ENCODE data around the gene ATF5.

ATF5 gene

DNA sequence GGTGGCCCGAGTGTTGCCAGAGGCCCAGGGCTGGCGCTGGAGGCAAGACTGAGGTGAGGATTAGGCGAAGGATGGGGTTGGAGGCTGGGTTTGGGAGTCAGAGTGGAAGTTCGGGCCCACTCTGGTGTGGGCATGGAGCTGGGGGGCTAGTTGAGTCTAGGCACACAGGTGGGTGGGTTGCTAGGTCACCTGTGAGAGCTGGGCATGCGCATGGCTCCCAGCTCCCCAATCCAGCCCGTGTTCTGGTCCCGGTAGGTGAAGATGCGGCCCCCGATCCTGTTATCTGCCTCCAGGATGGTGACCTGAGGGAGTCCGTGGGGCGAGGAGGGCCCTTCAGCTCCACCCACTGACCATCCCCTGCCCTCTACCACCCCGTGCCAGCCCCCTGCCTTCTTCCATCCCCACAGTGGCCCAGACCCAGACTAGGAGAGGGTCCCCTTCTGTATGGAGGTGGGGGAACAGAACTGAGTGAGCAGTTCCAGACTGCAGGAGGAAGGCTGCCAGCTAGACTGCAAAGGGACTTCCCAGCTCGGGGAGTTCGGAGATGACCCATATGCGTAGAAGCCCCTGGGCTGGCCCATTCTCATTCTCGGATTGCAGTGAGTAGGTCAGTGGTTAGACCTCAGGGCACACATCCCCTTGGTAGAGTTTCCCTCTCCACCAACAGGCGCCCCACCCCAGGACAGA is 34.0 kb upstream of the ATF5 start:
- peak; percentile 50 for DNase-seq

DNA sequence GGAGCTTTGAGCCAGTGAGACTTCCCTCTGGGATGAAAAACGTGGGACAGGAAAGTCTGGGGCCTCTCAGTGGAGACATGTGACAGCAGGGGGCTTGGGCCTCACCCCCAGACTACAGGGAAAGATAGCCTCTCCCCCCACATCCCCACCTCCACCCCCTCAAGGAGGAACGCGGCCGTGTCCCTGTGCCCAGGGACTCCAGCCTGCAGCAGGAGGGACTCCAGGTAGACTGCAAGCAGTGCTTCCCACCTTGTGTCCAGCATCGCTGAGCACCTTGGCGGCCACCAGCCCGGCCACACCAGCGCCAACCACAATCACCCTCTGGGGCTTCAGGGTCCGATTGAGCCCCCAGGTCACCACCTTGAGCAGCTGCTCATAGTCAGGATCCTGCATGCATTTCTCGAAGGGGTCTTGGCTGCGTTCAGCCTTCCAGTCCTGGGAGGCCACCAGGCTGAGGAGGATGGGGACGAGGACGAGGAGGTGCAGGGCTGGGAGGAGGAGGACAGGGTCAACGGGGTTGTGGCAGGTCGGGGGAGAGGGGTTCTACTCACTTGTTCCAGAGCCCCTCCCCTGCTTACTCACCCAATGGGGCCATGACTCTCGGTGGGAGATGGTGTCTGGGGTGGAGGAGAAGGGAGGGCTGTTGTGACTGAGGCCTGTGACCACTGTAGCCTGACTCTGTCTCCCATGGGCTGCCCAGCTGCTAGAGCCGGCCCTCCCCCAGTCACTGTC is 33.3 kb upstream of the ATF5 start:
- DNase-seq = no peak

DNA sequence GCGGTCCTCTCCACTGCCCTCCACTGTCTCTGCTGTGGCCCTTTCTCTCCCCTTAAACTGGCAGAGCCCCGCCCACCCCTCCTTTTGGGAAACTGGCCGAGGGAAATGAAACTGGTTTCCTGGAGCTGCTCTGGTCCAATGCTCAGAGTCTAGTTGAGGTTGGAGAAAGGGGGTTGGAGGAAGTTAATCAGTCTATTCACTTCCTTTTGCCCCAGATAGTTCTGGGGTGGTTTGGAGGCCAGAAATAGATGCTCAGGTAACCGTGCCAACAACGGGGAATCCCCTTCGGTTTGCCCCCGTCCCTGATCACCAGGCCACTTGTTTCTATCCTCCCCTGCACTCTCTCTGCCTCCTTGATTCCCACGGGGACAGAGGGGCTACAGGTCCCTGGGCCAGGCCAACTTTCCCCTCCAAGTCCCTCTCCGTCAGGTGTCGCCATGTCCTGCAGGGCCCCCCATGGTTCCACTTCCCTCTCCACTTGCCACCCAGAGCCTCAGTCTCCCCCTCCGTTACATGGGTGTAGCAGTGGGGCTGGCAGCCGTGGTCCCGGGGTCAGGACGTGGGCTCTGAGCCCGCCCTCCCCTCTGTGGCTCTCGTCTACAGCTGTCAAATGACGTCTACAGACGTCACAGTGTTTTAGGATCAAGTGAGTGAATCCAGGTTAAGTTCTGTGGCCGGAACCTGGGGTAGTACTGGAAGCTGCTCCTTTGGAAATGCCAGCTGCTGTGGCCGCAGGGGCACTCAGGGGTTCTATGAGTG is 32.0 kb upstream of the ATF5 start, which contains the start of gene IL4I1:
Gene IL4I1 (minus strand): TSS at position 25 of the 759 bp plus-strand sequence. CDS start 727 bp downstream, outside the sequence.
- DNase-seq = peak; percentile 64

DNA sequence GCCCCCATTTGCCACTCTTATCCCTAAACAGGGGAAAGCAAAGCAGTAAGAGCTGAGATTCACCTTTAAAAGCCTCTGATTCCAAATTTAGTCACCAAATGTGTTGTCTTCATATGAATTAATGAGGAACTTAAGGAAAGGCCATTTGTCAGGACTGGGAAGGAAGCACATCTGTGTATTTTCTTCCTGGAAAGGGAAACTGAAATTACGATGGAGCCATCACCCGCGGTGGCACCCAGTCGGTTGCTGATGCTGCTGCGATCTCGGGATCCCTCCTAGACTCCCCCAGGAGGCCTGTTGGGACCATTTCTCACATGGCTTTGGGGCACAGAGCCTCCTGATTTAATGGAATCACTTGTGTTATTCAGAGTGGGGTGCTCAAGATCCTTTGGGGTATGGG is 24.9 kb upstream of the ATF5 start:
- DNase-seq = no peak

DNA sequence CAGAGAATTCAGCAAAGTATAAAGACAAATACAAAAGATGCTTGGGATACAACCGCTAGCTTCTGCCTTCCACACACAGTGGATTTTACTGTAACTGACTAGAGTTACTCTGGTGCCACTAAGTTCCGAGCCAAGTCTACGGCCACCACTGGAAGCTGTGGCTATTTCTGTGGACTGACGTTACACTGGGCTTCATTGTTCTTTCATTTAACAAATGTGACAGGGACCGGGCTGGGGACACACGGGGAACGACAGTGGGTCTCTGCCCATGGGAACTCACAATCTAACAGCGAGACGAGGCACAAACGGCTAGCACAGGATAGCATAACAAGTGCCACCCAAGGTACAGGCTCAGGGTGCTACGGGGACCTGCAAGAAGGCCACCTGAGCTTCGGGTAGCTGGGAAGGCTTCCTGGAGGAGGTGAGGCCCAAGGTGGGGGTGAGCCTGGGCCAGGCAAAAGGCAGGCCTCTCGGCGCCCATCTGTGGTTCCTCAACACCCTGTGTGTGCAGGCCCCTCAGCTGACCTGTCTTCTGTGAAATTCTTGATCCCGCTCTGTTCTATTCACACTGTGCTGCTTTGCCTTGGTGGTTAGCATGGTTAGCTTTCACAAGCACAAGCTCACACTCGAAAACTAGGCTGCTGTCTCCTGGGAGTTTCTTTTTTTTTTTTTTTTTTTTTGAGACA is 22.0 kb upstream of the ATF5 start:
- no peak for DNase-seq

DNA sequence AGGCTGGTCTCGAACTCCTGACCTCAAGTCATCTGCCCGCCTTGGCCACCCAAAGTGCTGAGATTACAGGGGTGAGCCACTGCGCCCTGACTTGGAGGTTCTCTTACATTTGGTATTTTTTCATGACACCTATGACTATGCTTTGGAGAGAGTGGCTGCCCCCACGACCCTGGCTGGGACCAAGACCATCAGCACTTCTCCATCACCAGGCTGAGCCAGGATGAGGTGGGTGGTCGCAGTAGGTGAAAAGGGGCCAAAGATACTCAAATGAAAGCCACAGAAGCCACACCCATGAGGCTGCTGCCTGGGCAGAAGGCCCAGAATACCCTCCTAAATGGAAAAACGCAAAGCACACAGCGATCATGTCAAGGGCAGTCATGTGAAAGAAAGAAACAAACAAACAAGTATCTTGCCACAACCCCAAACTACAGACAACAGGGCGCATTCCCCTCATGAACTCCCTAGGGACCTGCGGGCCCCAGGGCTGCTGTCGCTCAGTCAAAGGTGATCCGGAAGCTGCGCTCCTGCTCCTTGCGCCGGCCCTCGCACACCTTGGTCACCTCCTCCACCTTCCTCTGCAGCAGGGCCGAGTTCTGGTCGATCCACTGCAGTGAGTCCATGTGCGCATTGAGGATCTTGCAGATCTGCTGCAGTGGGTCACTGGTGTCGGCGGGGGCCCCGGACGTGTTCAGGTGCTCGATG is 21.1 kb upstream of the ATF5 start:
- no peak for DNase-seq

DNA sequence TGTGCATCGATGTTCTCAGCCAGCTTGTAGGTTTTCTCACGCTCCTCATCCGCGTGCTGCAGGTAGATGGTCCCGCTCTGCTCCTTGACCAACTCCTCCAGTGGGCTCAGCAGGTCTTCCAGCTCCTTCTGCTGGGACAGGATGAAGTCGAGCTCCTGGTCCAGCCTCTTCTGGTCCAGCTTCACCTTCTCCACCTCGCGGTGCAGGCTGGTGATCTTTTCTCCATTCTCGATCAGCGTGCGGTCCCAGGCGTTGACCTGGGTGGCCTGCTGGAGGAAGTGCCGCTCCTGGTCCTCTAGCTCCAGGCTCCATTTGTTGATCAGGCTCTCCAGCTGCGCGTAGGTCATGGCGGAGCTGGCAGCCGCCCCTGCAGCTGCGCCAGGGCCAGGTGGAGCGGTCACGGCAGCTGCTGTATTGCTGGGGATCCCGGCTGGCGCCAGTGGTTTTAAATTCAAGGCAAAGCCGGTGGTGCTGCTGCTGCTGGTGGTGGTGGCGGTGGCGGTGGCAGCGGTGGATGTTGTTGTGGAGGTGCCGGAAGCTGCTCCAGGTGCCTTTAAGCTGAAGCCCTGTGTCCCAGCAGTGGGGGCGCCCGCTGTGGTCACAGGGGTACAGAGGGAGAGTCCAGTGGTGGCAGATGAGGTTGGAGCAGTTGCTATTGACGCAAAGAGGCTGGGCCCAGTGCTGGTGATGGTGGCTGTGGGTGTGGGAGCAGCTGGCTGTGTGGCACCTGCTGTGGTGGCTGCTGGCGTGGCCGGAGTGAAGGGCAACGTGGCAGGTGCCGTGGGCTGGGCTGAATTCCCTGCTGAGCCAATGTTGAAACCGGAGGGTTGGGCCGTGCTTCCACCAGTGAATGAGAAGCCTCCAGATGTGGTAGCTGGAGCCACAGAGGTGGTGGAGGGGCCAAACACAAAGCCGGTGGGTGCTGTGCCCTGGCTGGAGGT is 20.3 kb upstream of the ATF5 start:
- DNase-seq = no peak

DNA sequence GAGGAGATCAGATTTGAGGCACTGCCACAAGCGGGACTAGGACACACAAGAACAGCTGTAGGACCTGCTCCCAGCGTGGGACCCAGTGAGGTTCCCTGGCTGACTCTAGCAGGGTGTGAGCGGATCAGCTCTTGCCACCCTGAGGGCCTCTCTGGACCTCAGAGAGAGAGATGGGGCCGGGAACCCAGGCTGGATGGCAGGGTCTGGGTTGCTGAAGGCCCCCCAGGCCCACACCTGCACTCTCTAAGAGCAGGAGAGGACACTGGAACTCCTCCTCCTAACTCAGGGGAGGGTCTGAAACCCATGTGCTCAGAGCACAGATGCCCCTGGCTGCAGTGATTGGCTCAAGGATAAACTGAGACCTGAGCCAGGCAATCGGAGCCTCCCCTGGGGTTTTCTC is 18.8 kb upstream of the ATF5 start:
- no peak for DNase-seq

DNA sequence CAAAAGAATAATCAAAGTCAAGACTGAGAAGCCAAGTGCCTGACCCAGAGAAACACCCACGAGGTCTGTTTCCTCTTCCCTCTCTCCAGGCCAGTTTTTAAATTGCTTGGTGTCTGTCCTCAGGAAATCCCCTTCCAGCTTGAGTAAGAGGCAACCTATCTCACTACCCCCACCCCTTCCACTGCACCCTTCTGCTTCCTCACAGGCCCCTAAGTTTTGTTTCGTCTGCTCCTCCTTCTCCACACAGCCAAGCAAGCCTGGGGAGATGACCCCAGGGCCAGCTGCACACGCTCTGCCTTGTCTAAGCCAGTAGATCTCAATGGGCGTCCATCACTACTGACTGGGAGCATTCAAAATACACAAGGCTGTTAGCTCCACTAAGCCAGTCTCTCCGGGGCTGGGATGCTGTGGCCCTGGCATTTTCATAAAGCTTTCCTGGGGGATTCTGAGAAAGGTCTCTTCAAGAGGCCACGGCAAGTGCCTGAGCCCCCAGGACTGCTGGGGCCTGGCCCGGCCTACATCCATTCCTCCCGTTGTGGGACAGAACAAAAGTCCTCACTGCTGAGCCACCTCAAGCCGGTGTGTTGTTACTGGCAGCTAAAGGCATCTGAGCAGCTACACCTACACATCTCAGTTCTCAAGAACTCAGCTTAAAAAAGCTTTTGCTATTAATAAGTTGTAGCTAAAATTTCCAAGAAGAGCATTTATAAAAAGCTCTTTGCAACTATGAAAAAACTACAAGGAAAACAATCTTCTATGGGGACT is 17.4 kb upstream of the ATF5 start:
- DNase-seq = no peak

DNA sequence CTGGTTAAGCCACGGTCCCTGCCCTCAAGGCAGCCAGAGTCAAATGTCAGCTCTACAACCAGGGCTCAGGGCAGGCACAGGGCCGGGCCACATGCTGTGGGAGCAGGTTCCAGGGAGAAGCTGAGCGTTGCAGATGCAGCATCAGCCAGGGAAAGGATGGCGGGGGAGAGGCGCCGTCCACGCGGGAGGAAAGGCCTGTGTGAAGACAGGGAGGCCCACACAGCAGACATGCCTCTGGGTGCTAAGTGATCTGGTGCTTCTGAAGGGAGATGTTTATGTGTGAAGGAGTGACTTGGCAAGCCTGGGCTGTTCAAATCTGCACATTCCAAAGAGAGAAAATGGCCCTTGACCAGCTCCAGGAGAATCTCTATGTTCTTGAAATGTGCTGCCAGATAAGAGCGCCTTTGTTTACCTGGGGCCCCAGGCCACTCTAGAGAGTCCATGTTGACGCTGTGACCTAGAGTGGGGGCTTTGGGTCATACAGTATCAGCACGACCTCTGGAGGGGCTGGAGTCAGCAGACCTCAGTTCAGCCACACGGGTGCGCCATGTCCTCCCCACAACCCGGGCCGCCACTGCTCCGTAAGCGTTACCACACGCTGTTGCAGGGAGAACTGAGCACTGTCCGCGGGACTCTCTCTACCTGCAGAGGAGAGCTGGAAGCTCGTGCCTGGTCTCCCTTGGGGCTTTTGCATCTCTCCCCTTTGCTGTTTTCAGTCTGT is 15.9 kb upstream of the ATF5 start:
- DNase-seq = no peak

DNA sequence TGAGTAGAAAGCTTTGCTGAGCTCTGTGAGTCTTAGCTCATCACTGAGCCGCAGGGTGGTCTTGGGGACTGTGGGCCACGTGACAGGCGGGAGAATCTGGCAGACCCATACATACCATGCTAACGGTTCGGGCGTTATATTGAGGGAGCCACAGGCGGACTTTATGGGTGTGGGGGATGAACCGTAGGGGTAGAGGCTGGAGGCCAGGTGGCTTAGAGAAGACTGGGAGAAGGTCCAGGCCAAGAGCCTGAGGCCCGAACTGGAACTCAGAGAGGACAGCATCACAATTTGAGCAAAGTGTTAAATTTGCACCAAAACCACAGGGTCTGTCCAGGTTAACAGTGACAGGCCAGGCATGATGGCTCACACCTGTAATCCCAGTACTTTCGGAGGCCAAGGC is 15.3 kb upstream of the ATF5 start:
- no peak for DNase-seq

DNA sequence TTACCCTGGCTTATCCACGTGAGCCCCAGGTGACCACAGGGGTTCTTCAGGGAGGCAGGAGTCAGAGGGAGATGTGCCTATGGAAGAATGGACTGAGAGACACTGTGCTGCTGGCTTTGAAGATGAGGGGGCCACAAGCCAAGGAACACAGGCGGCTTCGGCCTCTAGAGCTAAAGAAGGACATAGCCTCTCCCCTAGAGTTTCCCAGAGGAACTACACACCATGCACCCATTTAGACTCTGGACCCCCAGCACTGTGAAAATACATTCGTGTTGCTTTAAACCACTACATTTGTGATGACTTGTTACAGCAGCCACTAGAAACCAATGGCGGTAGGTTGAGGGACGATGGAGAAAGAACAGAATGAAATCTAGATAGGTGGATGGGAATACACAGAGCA is 13.7 kb upstream of the ATF5 start:
- DNase-seq = no peak

DNA sequence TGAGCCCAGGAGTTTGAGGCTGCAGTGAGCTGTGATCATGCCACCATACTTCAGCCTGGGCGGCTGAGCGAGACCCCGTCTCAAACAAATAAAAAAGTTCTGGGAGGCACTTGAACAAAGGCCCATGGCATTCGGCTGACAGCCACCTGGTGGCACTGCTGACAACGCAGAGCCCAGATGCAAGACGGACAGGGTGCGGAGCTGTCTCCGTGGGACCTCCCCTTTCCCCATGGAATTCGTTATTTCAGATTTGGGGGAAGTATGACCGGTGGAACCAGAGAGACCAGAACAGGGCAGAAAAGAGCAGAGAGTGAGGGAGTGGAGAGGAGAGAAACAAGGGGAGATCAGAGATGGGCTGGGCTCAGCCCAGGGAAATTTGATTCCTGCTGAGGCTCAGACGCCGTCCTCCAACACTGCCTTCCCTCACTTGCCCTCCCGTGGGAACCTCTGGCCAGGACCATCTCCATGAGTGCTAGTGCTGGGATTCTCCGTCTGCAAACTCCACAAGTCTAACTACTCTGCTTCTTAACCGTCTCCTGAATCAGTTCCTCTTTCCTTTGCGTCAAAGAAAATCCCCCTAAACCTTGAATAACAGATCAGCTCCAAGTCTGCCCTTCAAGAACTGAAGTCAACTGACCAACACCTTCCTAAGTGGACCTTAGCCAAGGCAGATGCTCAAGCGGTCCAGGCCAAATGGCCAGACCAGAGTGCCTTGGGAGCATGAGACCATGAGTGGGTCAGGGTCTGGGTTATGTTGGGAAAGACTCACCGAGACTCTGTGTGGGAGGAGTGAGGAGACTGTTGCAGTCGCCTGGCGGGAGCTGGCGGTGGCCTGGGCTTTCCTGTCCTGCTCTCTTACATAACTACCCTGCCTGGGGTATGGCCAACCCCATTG is 11.9 kb upstream of the ATF5 start:
- DNase-seq = no peak

DNA sequence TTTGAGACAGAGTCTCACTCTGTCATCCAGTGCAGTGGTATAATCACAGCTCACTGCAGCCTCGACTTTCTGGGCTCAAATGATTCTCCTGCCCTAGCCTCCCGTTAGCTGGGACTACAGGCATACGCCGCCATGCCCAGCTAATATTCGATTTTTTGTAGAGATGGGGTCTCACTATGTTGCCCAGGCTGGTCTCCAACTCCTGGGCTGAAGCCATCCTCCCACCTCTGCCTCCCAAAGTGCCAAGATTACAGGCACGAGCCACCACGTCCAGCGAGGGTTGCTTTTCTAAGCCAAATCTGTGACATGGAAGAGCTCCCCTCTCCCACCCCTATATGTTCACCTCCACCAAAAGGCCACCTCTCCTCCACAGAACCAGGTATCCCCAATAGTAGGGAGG is 10.9 kb upstream of the ATF5 start:
- no peak for DNase-seq

DNA sequence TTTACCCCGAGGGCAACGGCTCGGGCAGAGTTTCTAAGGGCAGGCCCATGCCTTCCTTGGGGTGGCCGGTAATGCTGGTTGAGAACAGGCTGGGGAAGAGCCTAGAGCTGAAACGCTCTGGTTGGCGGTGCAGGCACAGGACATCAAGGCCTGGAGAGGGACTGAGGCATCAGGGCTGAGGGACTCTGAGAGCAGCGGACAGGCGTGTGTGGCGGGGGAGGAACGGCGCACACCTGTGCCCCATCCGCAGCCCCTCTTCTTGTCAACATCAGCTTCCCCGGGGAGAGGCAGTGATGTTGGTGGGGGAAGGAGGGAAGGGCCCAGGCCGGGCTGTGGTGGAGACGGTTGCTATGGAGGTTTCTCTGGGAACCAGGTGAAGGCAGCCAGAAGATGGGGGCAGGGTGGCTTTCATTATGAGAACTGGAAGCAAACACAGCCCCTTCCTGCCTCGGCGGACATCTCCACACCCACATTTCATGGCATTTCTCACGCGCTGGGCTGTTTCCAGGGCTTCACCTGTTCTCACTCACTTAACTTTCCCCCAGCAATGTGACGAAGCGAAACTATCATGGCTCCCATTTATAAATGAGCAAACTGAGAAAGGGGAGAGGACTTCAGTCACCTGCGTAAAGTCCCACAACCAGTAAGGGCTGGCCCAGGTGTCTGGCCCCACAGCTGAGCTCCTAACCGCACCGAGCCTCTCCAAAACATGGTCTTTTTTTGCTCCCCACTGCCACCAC is 8.2 kb upstream of the ATF5 start:
- DNase-seq = no peak

DNA sequence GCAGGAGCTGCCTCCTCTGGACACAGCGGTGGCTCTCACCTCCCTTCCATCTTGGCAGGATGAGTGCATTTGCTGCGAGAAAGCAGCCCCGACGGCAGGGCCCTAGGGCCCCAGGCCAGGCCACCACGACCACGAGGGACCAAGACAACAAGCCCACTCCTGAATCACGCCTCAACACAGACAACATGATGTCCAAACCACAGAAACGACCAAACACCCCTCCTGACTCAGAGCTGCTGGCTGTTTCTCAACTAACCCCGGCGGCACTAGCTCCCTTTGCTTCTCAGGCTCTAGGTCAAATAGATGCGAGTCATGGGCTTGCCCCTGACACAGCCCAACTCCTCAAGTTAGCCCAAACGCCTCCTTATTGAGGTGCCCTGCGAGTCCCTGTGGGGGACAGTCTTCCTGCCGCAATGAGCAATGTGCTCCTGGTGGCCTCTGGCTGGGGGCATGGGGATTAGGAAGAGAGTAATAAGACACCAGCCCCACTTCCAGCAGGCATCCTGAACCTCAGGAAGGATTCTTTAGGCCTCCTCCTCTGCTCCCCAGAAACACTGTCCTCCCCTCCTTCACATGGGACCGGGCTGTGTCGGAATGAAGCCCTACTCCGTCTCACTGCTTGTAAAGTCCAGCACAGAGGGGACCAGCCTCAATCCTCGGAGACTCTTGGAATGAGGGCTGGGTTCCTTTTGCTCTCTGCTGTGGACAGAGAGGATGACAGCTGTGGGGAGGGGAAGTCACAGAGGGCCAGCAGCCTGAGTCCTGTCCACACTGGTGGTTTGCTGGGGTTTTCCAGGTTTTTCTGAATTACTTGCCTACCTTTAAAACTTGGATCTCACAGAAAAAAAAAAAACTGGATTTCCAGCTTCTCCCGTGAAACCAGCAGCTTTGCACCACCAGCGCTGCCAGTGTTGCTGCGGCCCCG is 6.9 kb upstream of the ATF5 start:
- DNase-seq = no peak

Data from activated CD4-positive, CD25-positive, alpha-beta regulatory T cell treated with anti-CD3 and anti-CD28 coated beads, Interleukin-2, amount 50 U/mL, for 72 hours (primary cell).